ENCODE measurements around the gene TRIM65. TPM values are rescaled to one million over a fixed set of nuclear protein-coding genes. Genes with fewer than 3 reads are reported as not detected.

TRIM65 gene
- polyA plus RNA-seq, 1 donor from 2014 or later: 1.5 TPM

DNA sequence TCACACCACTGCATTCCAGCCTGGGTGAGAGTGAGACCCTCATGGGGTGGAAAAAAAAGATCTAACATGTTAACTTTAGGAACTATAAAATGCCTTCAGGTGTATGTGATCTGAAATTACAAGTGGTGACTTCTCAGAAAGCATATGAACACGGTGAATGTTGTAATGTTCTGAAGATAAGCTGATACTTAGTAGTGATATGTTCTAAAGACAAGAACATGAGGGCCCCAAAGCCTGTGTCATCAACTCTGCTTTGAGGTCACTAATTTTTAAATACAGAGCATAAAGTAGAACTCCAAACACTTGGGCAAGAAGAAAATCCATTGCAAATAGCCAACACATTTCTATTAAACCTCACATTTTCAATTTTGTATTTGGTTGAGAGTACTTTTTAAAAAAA is 46.7 kb upstream of the TRIM65 start:
- Histone ChIP-seq H3K9me3 (ENCODE audit: low read length) (no peaks in the 10 kb centered on the region), H3K36me3 (ENCODE audit: insufficient read depth, low read length) (peaks cover 10% of the 10 kb centered on the region), H2AFZ (ENCODE audit: low read depth, low read length) (no peak overlapping the region), H3K79me2 (replicated peaks; ENCODE audit: insufficient read depth, low read length) (no peaks in the 10 kb centered on the region), H3K9me2 (ENCODE audit: insufficient read depth, low read length) (no peaks in the 10 kb centered on the region), H3K4me2 (ENCODE audit: low read length) (no peak overlapping the region), H3K27me3 (ENCODE audit: insufficient read depth, low read depth, low read length) (no peaks in the 10 kb centered on the region), H3F3A (ENCODE audit: insufficient read depth, low read length, poor library complexity, severe bottlenecking) (no peaks in the 10 kb centered on the region), H4K20me1 (ENCODE audit: insufficient read depth) (no peaks in the 10 kb centered on the region), H3K27ac (ENCODE audit: low read length) (no peak overlapping the region), H3K4me3 (ENCODE audit: low read length) (no peak overlapping the region), H3K9ac (ENCODE audit: low read length) (no peak overlapping the region)
- TF ChIP-seq, protein P1, sequence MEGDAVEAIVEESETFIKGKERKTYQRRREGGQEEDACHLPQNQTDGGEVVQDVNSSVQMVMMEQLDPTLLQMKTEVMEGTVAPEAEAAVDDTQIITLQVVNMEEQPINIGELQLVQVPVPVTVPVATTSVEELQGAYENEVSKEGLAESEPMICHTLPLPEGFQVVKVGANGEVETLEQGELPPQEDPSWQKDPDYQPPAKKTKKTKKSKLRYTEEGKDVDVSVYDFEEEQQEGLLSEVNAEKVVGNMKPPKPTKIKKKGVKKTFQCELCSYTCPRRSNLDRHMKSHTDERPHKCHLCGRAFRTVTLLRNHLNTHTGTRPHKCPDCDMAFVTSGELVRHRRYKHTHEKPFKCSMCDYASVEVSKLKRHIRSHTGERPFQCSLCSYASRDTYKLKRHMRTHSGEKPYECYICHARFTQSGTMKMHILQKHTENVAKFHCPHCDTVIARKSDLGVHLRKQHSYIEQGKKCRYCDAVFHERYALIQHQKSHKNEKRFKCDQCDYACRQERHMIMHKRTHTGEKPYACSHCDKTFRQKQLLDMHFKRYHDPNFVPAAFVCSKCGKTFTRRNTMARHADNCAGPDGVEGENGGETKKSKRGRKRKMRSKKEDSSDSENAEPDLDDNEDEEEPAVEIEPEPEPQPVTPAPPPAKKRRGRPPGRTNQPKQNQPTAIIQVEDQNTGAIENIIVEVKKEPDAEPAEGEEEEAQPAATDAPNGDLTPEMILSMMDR (IDR thresholded peaks at IDR 0.05; ENCODE audit: poor library complexity, severe bottlenecking): no peak
- TF ChIP-seq, protein P2, sequence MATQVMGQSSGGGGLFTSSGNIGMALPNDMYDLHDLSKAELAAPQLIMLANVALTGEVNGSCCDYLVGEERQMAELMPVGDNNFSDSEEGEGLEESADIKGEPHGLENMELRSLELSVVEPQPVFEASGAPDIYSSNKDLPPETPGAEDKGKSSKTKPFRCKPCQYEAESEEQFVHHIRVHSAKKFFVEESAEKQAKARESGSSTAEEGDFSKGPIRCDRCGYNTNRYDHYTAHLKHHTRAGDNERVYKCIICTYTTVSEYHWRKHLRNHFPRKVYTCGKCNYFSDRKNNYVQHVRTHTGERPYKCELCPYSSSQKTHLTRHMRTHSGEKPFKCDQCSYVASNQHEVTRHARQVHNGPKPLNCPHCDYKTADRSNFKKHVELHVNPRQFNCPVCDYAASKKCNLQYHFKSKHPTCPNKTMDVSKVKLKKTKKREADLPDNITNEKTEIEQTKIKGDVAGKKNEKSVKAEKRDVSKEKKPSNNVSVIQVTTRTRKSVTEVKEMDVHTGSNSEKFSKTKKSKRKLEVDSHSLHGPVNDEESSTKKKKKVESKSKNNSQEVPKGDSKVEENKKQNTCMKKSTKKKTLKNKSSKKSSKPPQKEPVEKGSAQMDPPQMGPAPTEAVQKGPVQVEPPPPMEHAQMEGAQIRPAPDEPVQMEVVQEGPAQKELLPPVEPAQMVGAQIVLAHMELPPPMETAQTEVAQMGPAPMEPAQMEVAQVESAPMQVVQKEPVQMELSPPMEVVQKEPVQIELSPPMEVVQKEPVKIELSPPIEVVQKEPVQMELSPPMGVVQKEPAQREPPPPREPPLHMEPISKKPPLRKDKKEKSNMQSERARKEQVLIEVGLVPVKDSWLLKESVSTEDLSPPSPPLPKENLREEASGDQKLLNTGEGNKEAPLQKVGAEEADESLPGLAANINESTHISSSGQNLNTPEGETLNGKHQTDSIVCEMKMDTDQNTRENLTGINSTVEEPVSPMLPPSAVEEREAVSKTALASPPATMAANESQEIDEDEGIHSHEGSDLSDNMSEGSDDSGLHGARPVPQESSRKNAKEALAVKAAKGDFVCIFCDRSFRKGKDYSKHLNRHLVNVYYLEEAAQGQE (IDR thresholded peaks at IDR 0.05; ENCODE audit: borderline replicate concordance): no peak
- TF ChIP-seq TAF1 (IDR thresholded peaks at IDR 0.05; ENCODE audit: low read depth) (no peak), EP300 (conservative IDR thresholded peaks at IDR 0.05; ENCODE audit: poor library complexity, severe bottlenecking) (no peak), SMC3 (conservative IDR thresholded peaks at IDR 0.05; ENCODE audit: poor library complexity) (no peak), MXI1 (conservative IDR thresholded peaks at IDR 0.05; ENCODE audit: poor library complexity, severe bottlenecking) (no peak)

DNA sequence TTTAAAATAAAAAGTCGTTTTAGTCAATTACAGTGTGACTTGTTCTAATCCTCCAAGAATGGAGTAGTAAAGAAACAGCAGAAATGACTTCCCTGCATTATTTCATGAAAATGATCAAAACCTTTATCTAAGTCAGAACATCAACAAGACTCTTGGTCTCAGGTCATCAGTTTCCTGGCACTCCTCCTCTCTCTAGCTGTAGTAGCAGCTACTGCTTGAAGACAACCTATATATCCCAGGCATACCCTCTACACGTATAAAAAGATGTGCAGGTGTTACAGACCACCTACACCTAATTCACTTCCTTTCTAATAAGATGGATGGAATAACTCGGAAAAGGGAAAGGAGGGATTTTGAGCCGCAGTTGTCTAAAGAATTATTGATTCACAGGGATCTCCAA is 45.7 kb upstream of the TRIM65 start:
- Histone ChIP-seq H3K4me2 (ENCODE audit: low read length) (no peak overlapping the region), H3K4me3 (ENCODE audit: low read length) (no peak overlapping the region), H4K20me1 (ENCODE audit: insufficient read depth) (no peaks in the 10 kb centered on the region), H3K9me3 (ENCODE audit: low read length) (no peaks in the 10 kb centered on the region), H3F3A (ENCODE audit: insufficient read depth, low read length, poor library complexity, severe bottlenecking) (no peaks in the 10 kb centered on the region), H3K9me2 (ENCODE audit: insufficient read depth, low read length) (no peaks in the 10 kb centered on the region), H3K27ac (ENCODE audit: low read length) (no peak overlapping the region), H3K27me3 (ENCODE audit: insufficient read depth, low read depth, low read length) (no peaks in the 10 kb centered on the region), H3K79me2 (replicated peaks; ENCODE audit: insufficient read depth, low read length) (no peaks in the 10 kb centered on the region), H3K9ac (ENCODE audit: low read length) (no peak overlapping the region), H2AFZ (ENCODE audit: low read depth, low read length) (no peak overlapping the region), H3K36me3 (ENCODE audit: insufficient read depth, low read length) (peaks cover 10% of the 10 kb centered on the region)
- TF ChIP-seq MXI1 (conservative IDR thresholded peaks at IDR 0.05; ENCODE audit: poor library complexity, severe bottlenecking) (no peak), EZH2 (IDR thresholded peaks at IDR 0.05; ENCODE audit: borderline replicate concordance, insufficient read depth, low read length, poor library complexity, severe bottlenecking) (no peak), EP300 (conservative IDR thresholded peaks at IDR 0.05; ENCODE audit: poor library complexity, severe bottlenecking) (no peak), RAD21 (conservative IDR thresholded peaks at IDR 0.05) (no peak), POLR2AphosphoS5 (IDR thresholded peaks at IDR 0.05) (no peak), TAF1 (IDR thresholded peaks at IDR 0.05; ENCODE audit: low read depth) (no peak), SMC3 (conservative IDR thresholded peaks at IDR 0.05; ENCODE audit: poor library complexity) (no peak)
- TF ChIP-seq, protein P2 (IDR thresholded peaks at IDR 0.05; ENCODE audit: borderline replicate concordance): no peak
- TF ChIP-seq, protein P1 (IDR thresholded peaks at IDR 0.05; ENCODE audit: poor library complexity, severe bottlenecking): no peak

All from neural cell (in vitro differentiated cells).